Activated gamma-delta T cell (primary cell): ENCODE measurements around the gene SULT6B1.

ENCODE experiments used
- DNase-seq: peaks from one replicate; lab custom pipeline; 2025; lab: John Stamatoyannopoulos, UW

Gene SULT6B1

GRCh38 chr2:37148325-37148724 lies 40.1 kb downstream of the SULT6B1 start:
- DNase-seq, result no peak

GRCh38 chr2:37146062-37146461 lies 42.4 kb downstream of the SULT6B1 start:
- no peak for DNase-seq

GRCh38 chr2:37143974-37144373 lies 44.5 kb downstream of the SULT6B1 start:
- DNase-seq, result no peak

GRCh38 chr2:37142546-37142945 lies 45.9 kb downstream of the SULT6B1 start:
- no peak for DNase-seq

GRCh38 chr2:37132914-37133313 lies 55.6 kb downstream of the SULT6B1 start:
- no peak for DNase-seq

- no peak for DNase-seq
Observed at GRCh38 chr2:37125416-37125815, 63.1 kb downstream of the SULT6B1 start.

- DNase-seq, result no peak
Observed at GRCh38 chr2:37119157-37119556, 69.3 kb downstream of the SULT6B1 start.
